ENCODE measurements around the gene FOXP2. TPM values are rescaled to one million over a fixed set of nuclear protein-coding genes. Genes with fewer than 3 reads are reported as not detected.
"Not testable (repeated sequence)": the region's sequence is repeated elsewhere in the genome, so short reads cannot be mapped to it uniquely, and the experiment has no call there.

FOXP2 gene
- total and polyA plus RNA-seq, 2 donors: 0.14 to 0.19 TPM

- Histone ChIP-seq H3K36me3 (ENCODE audit: control insufficient read depth in 2 of 2, insufficient read depth in 2 of 2, low read length in 1 of 2) (no peaks in the 10 kb centered on the region), H3K4me3 (ENCODE audit: low read length in 2 of 2) (no peak overlapping the region), H3K9me3 (ENCODE audit: control insufficient read depth in 2 of 2, insufficient read depth in 1 of 2, low read length in 1 of 2) (no peaks in the 10 kb centered on the region), H3K27me3 (ENCODE audit: control insufficient read depth in 2 of 2, insufficient read depth in 1 of 2, low read length in 1 of 2) (no peaks in the 10 kb centered on the region), H3K27ac (ENCODE audit: low read depth in 1 of 2, low read length in 1 of 2) (no peak overlapping the region), H3K4me1 (ENCODE audit: control insufficient read depth in 2 of 2, insufficient read depth in 2 of 2, low read length in 2 of 2) (no peaks in the 10 kb centered on the region)
- 100% methylated on average over 1 of the region's 1 CpG for WGBS
- DNase-seq (ENCODE audit: low read depth in 6 of 9, low spot score in 9 of 9): no peak
Observed at GRCh38 chr7:114588506-114588905, 173.9 kb downstream of the FOXP2 start.

GRCh38 chr7:114589436-114589835, 174.8 kb downstream of the FOXP2 start:
- Histone ChIP-seq H3K27me3 (ENCODE audit: control insufficient read depth in 2 of 2, insufficient read depth in 1 of 2, low read length in 1 of 2) (no peaks in the 10 kb centered on the region), H3K36me3 (ENCODE audit: control insufficient read depth in 2 of 2, insufficient read depth in 2 of 2, low read length in 1 of 2) (no peaks in the 10 kb centered on the region), H3K4me3 (ENCODE audit: low read length in 2 of 2) (no peak overlapping the region), H3K4me1 (ENCODE audit: control insufficient read depth in 2 of 2, insufficient read depth in 2 of 2, low read length in 2 of 2) (no peaks in the 10 kb centered on the region), H3K27ac (ENCODE audit: low read depth in 1 of 2, low read length in 1 of 2) (no peak overlapping the region), H3K9me3 (ENCODE audit: control insufficient read depth in 2 of 2, insufficient read depth in 1 of 2, low read length in 1 of 2) (no peaks in the 10 kb centered on the region)
- DNase-seq (ENCODE audit: low read depth in 6 of 9, low spot score in 9 of 9): no peak

- WGBS: 79% methylated on average over 2 of the region's 2 CpGs
- DNase-seq (ENCODE audit: low read depth in 6 of 9, low spot score in 9 of 9): no peak
- no peak overlapping the region for H3K4me3 ChIP-seq (ENCODE audit: low read length in 2 of 2)
- no peaks in the 10 kb centered on the region for H3K4me1 ChIP-seq (ENCODE audit: control insufficient read depth in 2 of 2, insufficient read depth in 2 of 2, low read length in 2 of 2)
- H3K9me3 ChIP-seq (ENCODE audit: control insufficient read depth in 2 of 2, insufficient read depth in 1 of 2, low read length in 1 of 2): no peaks in the 10 kb centered on the region
- no peak overlapping the region for H3K27ac ChIP-seq (ENCODE audit: low read depth in 1 of 2, low read length in 1 of 2)
- H3K36me3 ChIP-seq (ENCODE audit: control insufficient read depth in 2 of 2, insufficient read depth in 2 of 2, low read length in 1 of 2): no peaks in the 10 kb centered on the region
- H3K27me3 ChIP-seq (ENCODE audit: control insufficient read depth in 2 of 2, insufficient read depth in 1 of 2, low read length in 1 of 2): no peaks in the 10 kb centered on the region
Observed at GRCh38 chr7:114590298-114590697, 175.7 kb downstream of the FOXP2 start.

GRCh38 chr7:114598946-114599345, 184.3 kb downstream of the FOXP2 start:
- DNase-seq (ENCODE audit: low read depth in 6 of 9, low spot score in 9 of 9): no peak
- H3K36me3 ChIP-seq (ENCODE audit: control insufficient read depth in 2 of 2, insufficient read depth in 2 of 2, low read length in 1 of 2): no peaks in the 10 kb centered on the region
- no peaks in the 10 kb centered on the region for H3K9me3 ChIP-seq (ENCODE audit: control insufficient read depth in 2 of 2, insufficient read depth in 1 of 2, low read length in 1 of 2)
- H3K27ac ChIP-seq (ENCODE audit: low read depth in 1 of 2, low read length in 1 of 2): no peak overlapping the region
- no peaks in the 10 kb centered on the region for H3K27me3 ChIP-seq (ENCODE audit: control insufficient read depth in 2 of 2, insufficient read depth in 1 of 2, low read length in 1 of 2)
- WGBS: 82% methylated on average over 4 of the region's 4 CpGs
- no peaks in the 10 kb centered on the region for H3K4me1 ChIP-seq (ENCODE audit: control insufficient read depth in 2 of 2, insufficient read depth in 2 of 2, low read length in 2 of 2)
- no peak overlapping the region for H3K4me3 ChIP-seq (ENCODE audit: low read length in 2 of 2)

- Histone ChIP-seq H3K4me3 (ENCODE audit: low read length in 2 of 2) (no peak overlapping the region), H3K4me1 (ENCODE audit: control insufficient read depth in 2 of 2, insufficient read depth in 2 of 2, low read length in 2 of 2) (no peaks in the 10 kb centered on the region), H3K27me3 (ENCODE audit: control insufficient read depth in 2 of 2, insufficient read depth in 1 of 2, low read length in 1 of 2) (no peaks in the 10 kb centered on the region), H3K36me3 (ENCODE audit: control insufficient read depth in 2 of 2, insufficient read depth in 2 of 2, low read length in 1 of 2) (no peaks in the 10 kb centered on the region), H3K9me3 (ENCODE audit: control insufficient read depth in 2 of 2, insufficient read depth in 1 of 2, low read length in 1 of 2) (no peaks in the 10 kb centered on the region), H3K27ac (ENCODE audit: low read depth in 1 of 2, low read length in 1 of 2) (no peak overlapping the region)
- WGBS: 89% methylated on average over 2 of the region's 2 CpGs
- DNase-seq (ENCODE audit: low read depth in 6 of 9, low spot score in 9 of 9): no peak
Observed at GRCh38 chr7:114606100-114606499, 191.5 kb downstream of the FOXP2 start.

- DNase-seq (ENCODE audit: low read depth in 6 of 9, low spot score in 9 of 9): not testable (repeated sequence)
- 97% methylated on average over 11 of the region's 11 CpGs for WGBS
Observed at GRCh38 chr7:114608822-114609221, 194.2 kb downstream of the FOXP2 start.

GRCh38 chr7:114620208-114620607, 205.6 kb downstream of the FOXP2 start:
- no peaks in the 10 kb centered on the region for H3K36me3 ChIP-seq (ENCODE audit: control insufficient read depth in 2 of 2, insufficient read depth in 2 of 2, low read length in 1 of 2)
- no peaks in the 10 kb centered on the region for H3K9me3 ChIP-seq (ENCODE audit: control insufficient read depth in 2 of 2, insufficient read depth in 1 of 2, low read length in 1 of 2)
- WGBS: 94% methylated on average over 3 of the region's 3 CpGs
- no peak overlapping the region for H3K27ac ChIP-seq (ENCODE audit: low read depth in 1 of 2, low read length in 1 of 2)
- no peak for DNase-seq (ENCODE audit: low read depth in 6 of 9, low spot score in 9 of 9)
- H3K4me3 ChIP-seq (ENCODE audit: low read length in 2 of 2): no peak overlapping the region
- H3K4me1 ChIP-seq (ENCODE audit: control insufficient read depth in 2 of 2, insufficient read depth in 2 of 2, low read length in 2 of 2): no peaks in the 10 kb centered on the region
- no peaks in the 10 kb centered on the region for H3K27me3 ChIP-seq (ENCODE audit: control insufficient read depth in 2 of 2, insufficient read depth in 1 of 2, low read length in 1 of 2)

More at GRCh38 chr7:114608822-114609221, 194.2 kb downstream of the FOXP2 start:
- not testable (repeated sequence) for H3K4me3 ChIP-seq (ENCODE audit: low read length in 2 of 2); H3K36me3 ChIP-seq (ENCODE audit: control insufficient read depth in 2 of 2, insufficient read depth in 2 of 2, low read length in 1 of 2); H3K27me3 ChIP-seq (ENCODE audit: control insufficient read depth in 2 of 2, insufficient read depth in 1 of 2, low read length in 1 of 2); H3K4me1 ChIP-seq (ENCODE audit: control insufficient read depth in 2 of 2, insufficient read depth in 2 of 2, low read length in 2 of 2); H3K9me3 ChIP-seq (ENCODE audit: control insufficient read depth in 2 of 2, insufficient read depth in 1 of 2, low read length in 1 of 2); H3K27ac ChIP-seq (ENCODE audit: low read depth in 1 of 2, low read length in 1 of 2)

- Histone ChIP-seq H3K27me3 (ENCODE audit: control insufficient read depth in 2 of 2, insufficient read depth in 1 of 2, low read length in 1 of 2) (no peaks in the 10 kb centered on the region), H3K27ac (ENCODE audit: low read depth in 1 of 2, low read length in 1 of 2) (no peak overlapping the region), H3K36me3 (ENCODE audit: control insufficient read depth in 2 of 2, insufficient read depth in 2 of 2, low read length in 1 of 2) (no peaks in the 10 kb centered on the region), H3K4me1 (ENCODE audit: control insufficient read depth in 2 of 2, insufficient read depth in 2 of 2, low read length in 2 of 2) (no peaks in the 10 kb centered on the region), H3K9me3 (ENCODE audit: control insufficient read depth in 2 of 2, insufficient read depth in 1 of 2, low read length in 1 of 2) (no peaks in the 10 kb centered on the region), H3K4me3 (ENCODE audit: low read length in 2 of 2) (no peak overlapping the region)
- DNase-seq (ENCODE audit: low read depth in 6 of 9, low spot score in 9 of 9): no peak
- 90% methylated on average over 1 of the region's 1 CpG for WGBS
Observed at GRCh38 chr7:114622221-114622620, 207.6 kb downstream of the FOXP2 start.

- 90% methylated on average over 2 of the region's 2 CpGs for WGBS
- no peak for DNase-seq (ENCODE audit: low read depth in 6 of 9, low spot score in 9 of 9)
- no peak overlapping the region for H3K27ac ChIP-seq (ENCODE audit: low read depth in 1 of 2, low read length in 1 of 2)
Observed at GRCh38 chr7:114623146-114623545, 208.5 kb downstream of the FOXP2 start.

GRCh38 chr7:114627231-114627630, 212.6 kb downstream of the FOXP2 start:
- no peaks in the 10 kb centered on the region for H3K36me3 ChIP-seq (ENCODE audit: control insufficient read depth in 2 of 2, insufficient read depth in 2 of 2, low read length in 1 of 2)
- H3K27ac ChIP-seq (ENCODE audit: low read depth in 1 of 2, low read length in 1 of 2): no peak overlapping the region
- DNase-seq (ENCODE audit: low read depth in 6 of 9, low spot score in 9 of 9): no peak
- no peaks in the 10 kb centered on the region for H3K9me3 ChIP-seq (ENCODE audit: control insufficient read depth in 2 of 2, insufficient read depth in 1 of 2, low read length in 1 of 2)
- 66% methylated on average over 3 of the region's 3 CpGs for WGBS
- no peaks in the 10 kb centered on the region for H3K4me1 ChIP-seq (ENCODE audit: control insufficient read depth in 2 of 2, insufficient read depth in 2 of 2, low read length in 2 of 2)
- H3K27me3 ChIP-seq (ENCODE audit: control insufficient read depth in 2 of 2, insufficient read depth in 1 of 2, low read length in 1 of 2): no peaks in the 10 kb centered on the region
- H3K4me3 ChIP-seq (ENCODE audit: low read length in 2 of 2): no peak overlapping the region

More at GRCh38 chr7:114623146-114623545, 208.5 kb downstream of the FOXP2 start:
- Histone ChIP-seq H3K4me3 (ENCODE audit: low read length in 2 of 2) (no peak overlapping the region), H3K4me1 (ENCODE audit: control insufficient read depth in 2 of 2, insufficient read depth in 2 of 2, low read length in 2 of 2) (no peaks in the 10 kb centered on the region), H3K27me3 (ENCODE audit: control insufficient read depth in 2 of 2, insufficient read depth in 1 of 2, low read length in 1 of 2) (no peaks in the 10 kb centered on the region), H3K9me3 (ENCODE audit: control insufficient read depth in 2 of 2, insufficient read depth in 1 of 2, low read length in 1 of 2) (no peaks in the 10 kb centered on the region), H3K36me3 (ENCODE audit: control insufficient read depth in 2 of 2, insufficient read depth in 2 of 2, low read length in 1 of 2) (no peaks in the 10 kb centered on the region)
